ENCODE data around the gene MAP4K2. TPM values are rescaled to one million over a fixed set of nuclear protein-coding genes. Genes with fewer than 3 reads are reported as not detected.
"Not testable (repeated sequence)": the region's sequence is repeated elsewhere in the genome, so short reads cannot be mapped to it uniquely, and the experiment has no call there.

MAP4K2 gene
- total RNA-seq (2014; rRNA removed; shearing (Covaris generic)): 13.9 and 16.1 TPM in 2 replicates

DNA sequence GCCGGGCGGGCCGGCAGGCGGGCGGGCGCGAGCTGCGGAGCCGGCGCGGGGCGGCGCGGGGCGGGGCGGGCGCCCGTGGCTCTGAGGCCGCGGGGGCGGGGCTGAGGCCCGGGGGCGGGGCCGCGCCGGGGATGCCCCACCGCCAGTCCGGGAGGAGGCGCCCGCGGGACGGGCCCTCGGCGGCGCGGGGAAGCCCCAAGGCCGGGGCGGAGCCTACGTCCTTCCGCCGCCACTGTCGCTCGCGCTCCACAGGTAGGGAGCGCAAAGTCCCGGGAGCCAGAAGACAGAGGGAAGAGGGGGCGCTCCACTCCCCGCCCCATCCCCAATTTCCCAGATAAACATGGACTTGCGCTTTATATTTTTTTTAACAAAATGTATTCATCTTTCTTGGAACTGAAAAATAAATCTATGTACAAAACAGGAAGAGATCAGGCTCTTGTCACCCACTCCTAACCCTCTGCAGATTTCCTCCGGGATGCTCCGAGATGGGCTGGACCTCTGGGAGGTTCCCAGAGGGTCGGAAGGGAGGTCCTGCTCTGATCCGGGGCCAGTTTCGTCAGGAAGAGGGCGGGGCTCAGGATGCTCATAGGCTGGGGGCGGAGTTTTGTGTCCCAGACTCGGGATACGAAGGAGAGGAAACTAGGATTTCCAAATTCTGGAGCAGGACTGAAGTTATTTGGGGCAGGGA is at the start of gene MAP4K2:
MAP4K2 (minus strand) TSS at position 57 of the 688 bp plus-strand sequence. CDS start 65 bp downstream, outside the sequence.
- peak; percentile 85 for DNase-seq (ENCODE audit: low read depth)

GRCh38 chr11:64851831-64852351 is 48.9 kb upstream of the MAP4K2 start:
- DNase-seq (ENCODE audit: low read depth): no peak

GRCh38 chr11:64850979-64851567 is 48.1 kb upstream of the MAP4K2 start:
- DNase-seq (ENCODE audit: low read depth): peak; percentile 76

DNA sequence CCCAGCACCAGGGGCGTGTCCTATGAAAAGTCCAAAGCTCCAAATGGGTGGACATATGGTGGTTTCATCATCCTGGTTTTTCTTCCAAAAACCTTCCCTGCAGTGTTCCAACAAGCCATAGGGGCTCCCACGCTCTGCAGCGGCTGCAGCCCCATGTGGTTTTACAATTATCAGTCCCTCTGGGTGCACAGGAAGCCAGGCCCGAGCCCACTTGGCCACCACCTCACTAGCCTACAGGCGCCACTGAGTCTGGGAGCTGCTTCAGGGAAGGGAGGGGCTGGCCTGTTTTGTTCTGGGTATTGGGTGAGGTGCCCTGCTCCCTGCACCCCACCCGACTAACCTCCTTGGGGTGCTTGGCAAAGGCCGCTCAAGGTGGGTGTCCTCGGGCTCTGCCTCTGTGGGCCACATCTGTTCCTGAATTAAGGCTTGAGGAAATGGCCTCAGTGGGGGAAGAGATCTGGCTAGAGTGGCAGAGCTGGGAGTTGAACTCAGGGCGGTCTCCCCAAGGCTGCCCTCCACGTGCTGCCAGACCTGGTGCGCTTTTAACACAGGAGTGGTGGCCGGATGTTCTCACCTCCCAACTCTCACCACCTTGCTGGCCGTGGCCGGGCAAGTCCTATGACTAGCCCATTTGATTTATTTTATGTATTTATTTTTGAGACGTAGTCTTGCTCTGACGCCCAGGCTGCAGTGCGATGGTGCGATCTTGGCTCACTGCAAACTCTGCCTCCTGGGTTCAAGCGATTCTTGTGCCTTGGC is 46.8 kb upstream of the MAP4K2 start:
- DNase-seq (ENCODE audit: low read depth): no peak

- no peak for DNase-seq (ENCODE audit: low read depth)
These were observed 46.0 kb upstream of the MAP4K2 start for GRCh38 chr11:64848826-64849597.

GRCh38 chr11:64848214-64848825 is 45.3 kb upstream of the MAP4K2 start:
- no peak for DNase-seq (ENCODE audit: low read depth)

- peak; percentile 83 for DNase-seq (ENCODE audit: low read depth)
These were observed 44.1 kb upstream of the MAP4K2 start for GRCh38 chr11:64846998-64847666.

GRCh38 chr11:64845776-64846129 is 42.7 kb upstream of the MAP4K2 start:
- DNase-seq (ENCODE audit: low read depth): not testable (repeated sequence)

GRCh38 chr11:64845129-64845775 is 42.2 kb upstream of the MAP4K2 start:
- no peak for DNase-seq (ENCODE audit: low read depth)

DNA sequence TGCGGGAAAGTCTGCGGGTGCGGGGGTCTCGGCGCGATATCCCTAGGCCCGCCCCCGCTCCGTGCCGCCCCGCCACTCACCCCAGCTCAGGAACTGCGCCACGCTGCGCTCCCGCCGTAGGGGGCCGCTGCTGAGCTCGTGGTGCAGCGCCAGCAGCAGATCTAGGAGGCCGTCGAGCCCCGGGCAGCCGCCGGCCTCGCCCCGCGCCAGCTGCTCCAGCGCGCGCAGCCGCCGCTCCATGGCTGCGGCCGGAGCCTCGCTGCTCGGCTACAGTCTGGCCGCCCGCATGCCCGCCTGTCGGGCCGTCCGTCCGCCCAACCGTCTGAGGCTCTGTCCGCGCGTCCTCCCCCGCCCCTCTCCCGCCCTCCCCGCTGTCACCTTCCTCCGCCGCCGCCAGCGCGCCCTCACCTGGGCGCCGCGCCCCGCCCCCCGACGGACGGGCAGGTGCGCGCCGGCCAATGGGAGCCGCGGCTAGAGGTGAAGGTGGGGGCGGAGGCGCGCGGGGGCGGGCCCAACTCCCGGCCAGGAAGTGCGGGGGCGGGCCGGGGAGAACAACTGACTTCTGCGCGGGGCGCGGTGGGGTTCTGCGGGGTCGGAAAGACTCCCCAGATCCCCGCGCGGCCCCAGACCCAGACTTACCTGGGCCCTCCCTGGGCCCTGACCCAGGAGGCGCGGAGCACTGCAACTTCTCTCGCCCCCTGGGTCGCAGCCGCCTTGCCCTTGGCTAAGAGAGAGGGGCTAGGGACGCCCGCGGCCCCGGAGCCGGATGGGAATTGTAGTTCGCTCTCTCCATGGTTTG is 41.5 kb upstream of the MAP4K2 start, which contains the start of gene CDC42BPG:
CDC42BPG (minus strand) TSS at position 324 of the 799 bp plus-strand sequence; CDS start at position 240, 84 bp downstream.
- peak; percentile 43 for DNase-seq (ENCODE audit: low read depth)

GRCh38 chr11:64843686-64844329 is 40.8 kb upstream of the MAP4K2 start:
- DNase-seq (ENCODE audit: low read depth): no peak

DNA sequence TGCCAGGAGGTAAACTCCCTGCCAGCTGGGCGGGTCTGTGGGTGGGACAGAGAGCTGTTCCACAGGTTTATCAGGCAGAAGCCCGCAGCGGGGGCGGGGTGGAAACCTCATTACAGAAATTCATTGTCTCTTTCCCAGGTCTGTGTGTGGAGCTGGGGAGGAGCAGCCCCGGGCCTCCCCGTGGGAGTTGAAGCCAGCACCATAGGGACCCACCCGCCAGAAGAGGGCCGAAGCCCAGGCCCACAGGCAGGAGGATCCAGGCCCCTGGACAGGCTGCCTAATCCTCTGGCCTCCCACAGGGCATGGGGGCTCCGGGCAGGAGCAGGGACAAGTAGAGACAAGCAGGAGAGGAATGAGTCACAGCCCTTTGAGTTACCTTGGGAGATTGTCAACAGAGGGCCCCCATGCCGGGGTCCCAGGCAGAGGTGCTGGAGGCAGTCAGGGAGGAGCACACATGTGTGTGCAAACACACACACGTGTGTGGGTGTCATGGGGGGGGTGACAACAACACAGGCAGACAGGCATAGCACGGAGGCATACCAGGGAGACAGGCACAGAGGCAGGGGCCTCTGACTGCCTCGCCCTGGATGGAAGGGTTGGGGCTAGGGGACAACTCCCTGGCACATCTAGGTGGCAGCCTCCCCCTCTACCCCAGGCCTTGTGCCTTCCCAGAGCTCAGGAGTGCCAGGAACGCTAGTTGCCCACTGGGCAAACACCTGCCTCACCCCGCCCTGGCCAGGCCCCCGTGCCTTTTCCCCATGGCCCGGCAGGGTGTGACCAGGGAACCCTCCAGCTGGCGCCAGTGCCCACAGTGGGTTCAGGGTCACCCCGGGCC is 40.1 kb upstream of the MAP4K2 start:
- no peak for DNase-seq (ENCODE audit: low read depth)

GRCh38 chr11:64842366-64842759 is 39.3 kb upstream of the MAP4K2 start:
- DNase-seq (ENCODE audit: low read depth): no peak

- no peak for DNase-seq (ENCODE audit: low read depth)
These were observed 38.8 kb upstream of the MAP4K2 start for GRCh38 chr11:64841592-64842365.

DNA sequence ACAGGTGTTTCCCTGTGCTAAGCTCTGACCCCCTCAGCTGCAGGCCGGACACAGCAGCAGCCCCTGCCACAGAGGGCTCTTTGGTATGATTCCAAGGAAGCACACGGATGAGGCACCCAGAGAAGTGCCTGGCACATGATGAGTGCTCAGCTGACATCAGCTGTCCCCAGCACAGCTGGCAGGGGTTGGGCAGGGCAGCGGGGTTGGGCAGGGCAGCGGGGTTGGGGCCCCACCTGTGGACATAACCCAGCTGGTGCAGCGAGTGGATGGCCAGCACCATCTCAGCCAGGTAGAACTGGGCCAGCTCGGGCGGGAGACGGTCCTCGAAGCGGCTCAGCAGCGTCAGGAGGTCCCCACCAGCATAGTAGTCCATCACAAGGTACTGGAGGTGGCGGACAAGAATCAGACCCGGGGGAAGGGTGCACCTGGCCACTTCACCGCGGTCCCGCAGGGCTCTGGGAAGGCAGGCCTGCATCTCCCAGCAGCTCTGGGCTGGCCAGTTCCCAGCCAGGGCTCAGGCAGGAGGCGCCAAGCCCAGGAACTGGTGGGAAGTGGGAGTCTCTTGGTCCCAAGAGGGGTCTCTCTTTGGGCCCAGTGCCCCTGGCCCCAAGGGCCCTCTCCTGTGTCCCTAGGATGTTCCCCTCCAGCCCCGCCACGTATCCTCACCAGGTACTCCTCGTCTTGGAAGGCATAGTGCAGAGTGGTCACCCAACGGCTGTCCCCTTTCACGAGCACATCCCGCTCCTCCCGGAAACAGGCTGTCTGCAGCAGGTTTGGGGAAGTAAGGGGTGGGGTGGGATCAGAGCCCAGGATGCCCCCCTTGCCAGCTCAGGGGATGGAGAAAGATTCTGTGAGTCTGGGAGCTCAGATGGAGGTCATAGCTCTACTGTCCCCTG is 37.1 kb upstream of the MAP4K2 start:
- DNase-seq (ENCODE audit: low read depth): no peak

DNA sequence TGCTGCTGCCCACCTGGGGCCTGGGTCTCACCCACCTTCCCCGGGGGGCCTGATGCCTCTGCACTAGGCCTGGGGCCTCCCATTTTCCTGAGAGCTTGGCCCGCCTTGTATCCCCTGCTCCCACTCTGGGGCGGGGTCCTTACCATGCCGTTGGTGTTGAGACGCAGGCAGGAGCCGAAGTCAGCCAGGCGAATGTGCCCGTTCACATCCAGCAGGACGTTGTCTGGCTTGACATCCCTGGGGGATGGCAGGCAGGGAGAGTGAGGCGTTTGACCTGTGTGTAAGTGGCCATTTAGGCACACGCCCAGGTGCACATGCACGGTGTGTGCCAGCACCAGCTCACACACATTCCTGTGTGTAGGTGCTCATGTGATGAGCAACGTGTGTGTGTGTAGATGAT is 36.3 kb upstream of the MAP4K2 start:
- DNase-seq (ENCODE audit: low read depth): no peak

All from RPMI7951 (cell line).